Islet of Langerhans (tissue), 1 donor: Measurements from ENCODE around the gene ZBTB40.

Experiments used
- FAIRE-seq: peaks from one replicate; lab custom pipeline; 2011; peaks lifted over from hg19 to GRCh38; lab: Jason Lieb, UNC

Gene ZBTB40, protein sequence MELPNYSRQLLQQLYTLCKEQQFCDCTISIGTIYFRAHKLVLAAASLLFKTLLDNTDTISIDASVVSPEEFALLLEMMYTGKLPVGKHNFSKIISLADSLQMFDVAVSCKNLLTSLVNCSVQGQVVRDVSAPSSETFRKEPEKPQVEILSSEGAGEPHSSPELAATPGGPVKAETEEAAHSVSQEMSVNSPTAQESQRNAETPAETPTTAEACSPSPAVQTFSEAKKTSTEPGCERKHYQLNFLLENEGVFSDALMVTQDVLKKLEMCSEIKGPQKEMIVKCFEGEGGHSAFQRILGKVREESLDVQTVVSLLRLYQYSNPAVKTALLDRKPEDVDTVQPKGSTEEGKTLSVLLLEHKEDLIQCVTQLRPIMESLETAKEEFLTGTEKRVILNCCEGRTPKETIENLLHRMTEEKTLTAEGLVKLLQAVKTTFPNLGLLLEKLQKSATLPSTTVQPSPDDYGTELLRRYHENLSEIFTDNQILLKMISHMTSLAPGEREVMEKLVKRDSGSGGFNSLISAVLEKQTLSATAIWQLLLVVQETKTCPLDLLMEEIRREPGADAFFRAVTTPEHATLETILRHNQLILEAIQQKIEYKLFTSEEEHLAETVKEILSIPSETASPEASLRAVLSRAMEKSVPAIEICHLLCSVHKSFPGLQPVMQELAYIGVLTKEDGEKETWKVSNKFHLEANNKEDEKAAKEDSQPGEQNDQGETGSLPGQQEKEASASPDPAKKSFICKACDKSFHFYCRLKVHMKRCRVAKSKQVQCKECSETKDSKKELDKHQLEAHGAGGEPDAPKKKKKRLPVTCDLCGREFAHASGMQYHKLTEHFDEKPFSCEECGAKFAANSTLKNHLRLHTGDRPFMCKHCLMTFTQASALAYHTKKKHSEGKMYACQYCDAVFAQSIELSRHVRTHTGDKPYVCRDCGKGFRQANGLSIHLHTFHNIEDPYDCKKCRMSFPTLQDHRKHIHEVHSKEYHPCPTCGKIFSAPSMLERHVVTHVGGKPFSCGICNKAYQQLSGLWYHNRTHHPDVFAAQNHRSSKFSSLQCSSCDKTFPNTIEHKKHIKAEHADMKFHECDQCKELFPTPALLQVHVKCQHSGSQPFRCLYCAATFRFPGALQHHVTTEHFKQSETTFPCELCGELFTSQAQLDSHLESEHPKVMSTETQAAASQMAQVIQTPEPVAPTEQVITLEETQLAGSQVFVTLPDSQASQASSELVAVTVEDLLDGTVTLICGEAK

DNA sequence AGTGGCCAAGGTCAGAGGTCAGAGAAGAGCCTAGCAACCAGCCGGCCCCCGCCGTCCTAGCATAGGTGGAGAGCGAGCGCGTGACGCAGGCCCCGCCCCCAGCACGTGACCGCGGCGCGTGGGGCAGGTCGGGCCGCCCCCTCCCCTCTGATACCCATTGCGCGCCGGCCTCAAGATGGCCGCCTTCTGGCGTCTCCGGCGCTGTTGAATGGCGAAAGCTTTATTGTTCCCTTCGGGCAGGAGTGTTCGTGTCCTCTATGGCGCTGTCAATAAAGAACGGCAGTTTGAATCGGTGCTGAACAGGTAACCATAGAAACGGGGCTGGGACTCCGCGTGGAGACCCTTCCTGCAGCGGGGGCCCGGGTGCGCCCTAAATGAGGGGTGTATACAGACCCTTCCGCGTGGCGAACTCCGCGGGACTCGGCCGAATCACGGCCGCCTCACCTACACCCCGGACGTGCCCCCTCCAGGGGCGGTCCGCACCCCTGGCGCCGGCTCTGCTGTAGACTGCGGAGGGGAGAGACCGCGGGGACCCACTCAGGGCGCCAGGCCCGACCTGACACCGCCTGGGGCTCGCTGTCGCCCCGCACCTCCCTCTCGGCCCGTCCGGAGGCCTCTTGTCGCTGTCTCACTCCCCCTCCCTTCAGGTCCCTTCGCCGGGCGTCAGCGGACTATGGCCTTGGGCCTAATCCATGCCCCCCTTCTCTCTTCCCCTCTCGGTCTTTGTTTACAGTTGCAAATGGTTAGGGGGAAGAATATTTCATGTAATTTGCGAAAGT lies at the start of gene ZBTB40:
ZBTB40 (plus strand) TSS at position 150 of the 779 bp plus-strand sequence. CDS start 38,098 bp downstream, outside the sequence.
- no peak for FAIRE-seq

DNA sequence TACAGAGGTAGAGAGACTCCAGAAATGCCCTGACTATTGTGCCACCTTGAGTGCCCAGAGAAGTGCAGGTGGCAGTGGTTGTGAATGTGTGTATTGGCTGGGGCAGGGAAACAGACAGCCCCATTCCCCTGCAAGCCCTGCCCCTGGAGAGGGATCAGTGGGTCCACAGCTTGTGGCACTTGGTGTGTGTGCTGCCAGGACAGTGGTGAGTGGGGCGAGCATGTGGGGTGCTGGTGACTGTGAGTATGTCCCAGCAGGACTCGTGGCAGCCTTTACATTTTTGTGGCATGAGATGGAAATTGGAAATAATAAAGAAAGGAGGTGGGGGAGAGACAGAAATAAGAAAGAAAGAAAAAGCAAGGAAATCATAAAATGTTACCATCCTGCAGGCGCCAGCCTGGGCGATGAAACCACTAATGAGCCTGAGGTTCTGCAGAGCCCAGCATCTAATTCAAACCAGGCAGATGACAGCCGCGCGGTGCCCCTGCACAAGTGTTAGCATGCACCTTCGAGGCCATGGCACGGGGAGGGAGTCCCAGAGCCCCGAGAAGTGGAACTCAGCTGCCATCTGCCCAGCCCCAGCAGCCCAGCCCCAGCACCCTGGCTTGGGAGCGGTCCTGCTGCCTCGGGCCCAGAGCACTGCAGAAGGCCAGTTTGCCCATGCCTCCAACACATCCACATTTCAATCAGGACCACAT lies 49.1 kb upstream of the ZBTB40 start:
- no peak for FAIRE-seq

- FAIRE-seq: no peak
Measured at GRCh38 chr1:22404486-22404885, 47.2 kb upstream of the ZBTB40 start.

DNA sequence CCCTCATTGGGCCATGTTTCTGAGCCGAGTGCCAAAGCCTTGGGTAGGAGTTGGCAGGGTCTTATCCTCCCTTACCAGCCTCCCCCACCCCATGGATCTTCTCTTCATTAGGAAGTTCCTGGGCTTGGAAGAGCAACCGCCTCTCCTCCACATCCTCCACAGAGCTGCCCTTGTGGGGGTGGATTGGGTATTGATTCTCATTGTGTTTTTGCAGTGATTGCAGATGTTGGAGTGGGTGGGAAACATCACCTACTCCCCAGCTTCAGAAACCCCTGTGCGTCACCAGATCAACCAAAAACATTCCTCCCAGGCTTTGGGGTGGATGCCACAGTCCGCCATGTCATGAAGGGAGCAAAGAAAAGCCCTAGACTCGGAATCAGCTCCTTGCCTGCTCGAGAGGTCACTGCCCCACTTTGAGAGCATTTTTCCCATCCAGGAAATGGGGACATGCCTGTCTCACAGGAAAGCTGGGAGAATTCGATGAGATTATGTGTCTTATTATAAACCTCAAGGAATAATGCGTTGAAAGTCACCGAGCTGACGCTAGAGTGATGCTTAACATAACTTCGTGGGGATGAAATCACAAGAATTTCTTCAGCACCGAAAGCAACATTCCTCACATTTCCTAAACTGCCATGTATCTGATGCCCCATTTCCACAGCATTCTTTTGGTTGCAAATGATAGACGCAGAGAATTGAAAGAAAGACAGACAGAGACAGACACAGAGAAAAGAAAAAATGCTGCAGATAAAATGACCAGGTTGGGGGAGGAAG lies 44.7 kb upstream of the ZBTB40 start:
- FAIRE-seq: no peak

DNA sequence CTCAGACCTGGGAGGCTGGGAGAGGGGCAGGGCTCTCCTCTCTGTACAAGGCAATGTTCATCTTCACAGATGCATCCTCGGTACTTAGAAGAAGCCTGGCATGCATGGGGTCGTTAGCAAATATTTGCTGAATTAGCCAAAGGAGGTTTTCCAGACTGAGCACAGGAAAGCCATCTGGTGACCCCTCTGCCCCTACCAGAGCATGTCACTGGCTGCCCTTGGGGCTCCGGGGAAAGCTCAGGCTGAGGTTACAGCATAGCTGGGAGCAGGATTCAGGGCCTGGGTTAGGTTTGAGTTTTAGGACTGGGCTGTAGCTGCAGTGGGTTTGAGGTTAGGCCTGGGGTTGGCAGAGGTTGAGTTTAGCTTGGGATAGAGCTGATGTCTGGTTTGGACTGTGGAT lies 43.4 kb upstream of the ZBTB40 start:
- no peak for FAIRE-seq

- no peak for FAIRE-seq
Measured at GRCh38 chr1:22410401-22410800, 41.2 kb upstream of the ZBTB40 start.

GRCh38 chr1:22410928-22411495 lies 40.6 kb upstream of the ZBTB40 start:
- FAIRE-seq: no peak

DNA sequence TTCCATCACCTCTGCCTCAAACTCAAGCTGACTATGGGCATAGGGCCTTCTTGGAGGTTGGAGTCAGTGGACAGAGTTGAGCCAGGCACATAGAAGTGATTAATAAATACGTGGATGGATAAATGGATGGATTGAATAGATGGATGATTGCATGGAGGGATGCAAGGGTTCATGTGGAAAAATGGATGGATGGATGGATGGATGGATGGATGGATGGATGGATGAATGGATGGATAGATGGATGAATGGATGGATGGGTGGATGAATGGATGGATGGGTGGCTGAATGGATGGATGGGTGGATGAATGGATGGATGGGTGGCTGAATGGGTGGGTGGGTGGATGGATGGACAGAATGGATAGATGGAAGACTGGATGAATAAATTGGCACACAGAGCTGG lies 40.1 kb upstream of the ZBTB40 start:
- no peak for FAIRE-seq

- peak; percentile 96 for FAIRE-seq
Measured at GRCh38 chr1:22412932-22413727, 38.5 kb upstream of the ZBTB40 start.

- peak; percentile 71 for FAIRE-seq
Measured at GRCh38 chr1:22413799-22414198, 37.9 kb upstream of the ZBTB40 start.

DNA sequence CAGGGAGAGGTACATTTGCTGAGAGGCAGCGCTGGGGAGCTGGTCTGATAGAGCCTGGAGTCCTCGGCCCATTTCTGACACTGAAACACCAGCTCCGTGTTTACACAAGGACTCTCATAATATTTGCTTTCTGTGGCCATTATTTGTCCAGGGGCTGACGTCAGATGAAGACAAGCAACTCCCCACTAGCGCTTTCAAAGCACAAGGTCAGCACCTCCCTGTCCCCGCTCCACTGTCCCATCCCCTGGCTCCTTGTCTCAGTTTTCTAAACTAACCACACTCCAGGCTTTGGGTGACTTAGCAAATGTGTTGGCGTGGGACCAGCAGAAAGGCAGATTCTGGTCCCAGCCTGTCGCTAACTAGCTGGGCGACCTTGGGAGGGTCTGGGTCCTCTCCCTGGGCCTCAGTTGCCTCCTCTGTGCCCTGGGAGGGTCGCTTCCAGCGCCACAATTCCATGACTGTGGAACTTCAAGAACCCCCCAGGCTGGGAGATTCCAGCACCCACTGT lies 37.4 kb upstream of the ZBTB40 start:
- peak; percentile 90 for FAIRE-seq

DNA sequence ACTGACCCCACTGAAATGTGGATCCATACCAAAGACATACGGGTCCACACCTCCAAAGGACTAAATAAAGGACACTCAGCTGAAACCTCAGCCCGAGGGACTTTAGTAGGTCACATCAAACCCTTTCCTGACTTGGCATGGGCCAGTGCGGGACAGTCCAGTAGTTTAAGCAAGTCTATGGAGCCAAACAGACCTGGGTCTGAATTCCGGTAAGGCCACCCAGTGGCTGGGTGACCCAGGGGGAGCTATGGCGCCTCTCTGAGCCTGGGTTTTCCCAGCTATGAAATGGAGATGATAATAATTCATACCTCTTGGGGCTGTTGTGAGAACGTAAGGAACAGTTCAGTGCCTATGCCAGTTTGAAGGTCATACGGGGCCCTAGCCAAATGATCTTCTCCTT lies 36.2 kb upstream of the ZBTB40 start:
- no peak for FAIRE-seq

GRCh38 chr1:22416555-22417454 lies 34.8 kb upstream of the ZBTB40 start:
- FAIRE-seq: no peak

GRCh38 chr1:22417466-22417865 lies 34.2 kb upstream of the ZBTB40 start:
- no peak for FAIRE-seq

GRCh38 chr1:22418312-22418711 lies 33.3 kb upstream of the ZBTB40 start:
- no peak for FAIRE-seq

DNA sequence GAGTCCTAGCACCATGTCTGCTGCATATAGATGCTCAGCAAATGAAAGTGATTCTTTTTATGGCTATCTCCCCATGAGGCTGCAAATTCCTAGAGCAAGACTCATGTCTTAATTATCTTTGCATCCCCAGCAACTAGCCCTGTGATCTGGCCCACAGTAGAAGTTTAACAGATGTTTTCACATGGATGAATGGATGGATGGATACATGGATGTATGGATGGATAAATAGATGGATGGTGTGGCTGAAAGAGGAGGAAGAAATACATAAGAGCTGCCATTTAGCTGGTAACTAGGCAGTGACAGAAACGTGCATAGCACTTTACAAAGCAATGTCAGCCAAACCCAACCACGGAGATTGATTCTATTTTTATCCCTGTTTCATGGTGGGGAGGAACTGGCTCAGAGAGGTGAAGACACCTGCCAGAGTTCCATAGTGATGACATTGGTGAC lies 32.7 kb upstream of the ZBTB40 start:
- peak; percentile 82 for FAIRE-seq

GRCh38 chr1:22420455-22421053 lies 31.1 kb upstream of the ZBTB40 start:
- peak; percentile 72 for FAIRE-seq
